WTC11 (cell line): ENCODE measurements around the gene ERICH4. TPM values are rescaled to one million over a fixed set of nuclear protein-coding genes. Genes with fewer than 3 reads are reported as not detected.
"Not testable (repeated sequence)": the region's sequence is repeated elsewhere in the genome, so short reads cannot be mapped to it uniquely, and the experiment has no call there.

Experiments
- ATAC-seq: fragments of 200-7000 bp; cut with Tn5 transposase; 2 replicates; pipeline ENCODE4 v1.10.0; 2021; ENCODE audit warnings: mild to moderate bottlenecking, moderate library complexity
- CTCF ChIA-PET: fragments of 300-600 bp; sonication (Branson Sonifier 250); formaldehyde crosslinking; loops from one replicate; lab custom pipeline; 2021; ENCODE audit warnings: antibody characterized with exemption; lab: Charles Lee
- POLR2A ChIA-PET: fragments of 350-600 bp; sonication (Branson Sonifier 250); formaldehyde crosslinking; loops from one replicate; lab custom pipeline; 2021; ENCODE audit warnings: antibody characterized with exemption; lab: Charles Lee
- DNase-seq: peaks from one replicate; pipeline ENCODE4 v3.0.0; 2021; ENCODE audit warnings: low spot score
- H3K27ac Mint-ChIP-seq: 2 replicates; pipeline ENCODE4 v1.8.0; 2021; ENCODE audit warnings: mixed read lengths
- H3K27me3 Mint-ChIP-seq: 2 replicates; pipeline ENCODE4 v1.8.0; 2021; ENCODE audit warnings: low read depth, mild to moderate bottlenecking, moderate library complexity, mixed read lengths
- H3K36me3 Mint-ChIP-seq: 2 replicates; pipeline ENCODE4 v1.8.0; 2021; ENCODE audit warnings: mixed read lengths
- H3K4me1 Mint-ChIP-seq: 2 replicates; pipeline ENCODE4 v1.8.0; 2022; ENCODE audit warnings: mixed read lengths
- H3K4me3 Mint-ChIP-seq: 2 replicates; pipeline ENCODE4 v1.8.0; 2021; ENCODE audit warnings: mild to moderate bottlenecking, moderate library complexity, mixed read lengths
- H3K9me3 Mint-ChIP-seq: 2 replicates; pipeline ENCODE4 v1.8.0; 2021; ENCODE audit warnings: mixed read lengths
- ELF4 ChIP-seq: sonication (generic); formaldehyde crosslinking; IDR thresholded peaks from 2 replicates; pipeline ENCODE4 v1.8.1; 2022; ENCODE audit warnings: low read depth, mild to moderate bottlenecking, moderate library complexity, missing genetic modification reagents
- NFE2L1 ChIP-seq: sonication (generic); formaldehyde crosslinking; IDR thresholded peaks from 2 replicates; pipeline ENCODE4 v1.8.1; 2023; ENCODE audit warnings: missing genetic modification reagents
- NFYB ChIP-seq: sonication (generic); formaldehyde crosslinking; conservative IDR thresholded peaks from 2 replicates; pipeline ENCODE4 v1.8.0; 2022; ENCODE audit warnings: low read depth, missing genetic modification reagents
- TEAD1 ChIP-seq: sonication (generic); formaldehyde crosslinking; IDR thresholded peaks from 2 replicates; pipeline ENCODE4 v1.8.0; 2022; ENCODE audit warnings: mild to moderate bottlenecking, missing genetic modification reagents
- TEAD4 ChIP-seq: sonication (generic); formaldehyde crosslinking; IDR thresholded peaks from 2 replicates; pipeline ENCODE4 v1.8.0; 2022; ENCODE audit warnings: mild to moderate bottlenecking, missing genetic modification reagents
- TP53 ChIP-seq: sonication (generic); formaldehyde crosslinking; IDR thresholded peaks from 2 replicates; pipeline ENCODE4 v1.8.1; 2023; ENCODE audit warnings: mild to moderate bottlenecking, missing genetic modification reagents
- ZNF263 ChIP-seq: sonication (generic); formaldehyde crosslinking; IDR thresholded peaks from 2 replicates; pipeline ENCODE4 v1.8.1; 2022; ENCODE audit warnings: low read depth, mild to moderate bottlenecking, moderate library complexity, missing genetic modification reagents
- ZNF416 ChIP-seq: fragments of 250-450 bp; sonication (Bioruptor Pico); IDR thresholded peaks from 2 replicates; pipeline ENCODE4 v1.9.0; 2021; ENCODE audit warnings: mild to moderate bottlenecking, inconsistent platforms
- total RNA-seq: library from RNA; stranded (reverse); gene quantifications from 3 replicates; pipeline ENCODE4 v1.2.3, GENCODE V29; 2021
- TF ChIP-seq, protein P1 (sequence below): fragments of 250-450 bp; sonication (Bioruptor Pico); IDR thresholded peaks from 2 replicates; pipeline ENCODE4 v1.9.0; 2021; ENCODE audit warnings: moderate library complexity, mild to moderate bottlenecking, inconsistent platforms, borderline replicate concordance
- TF ChIP-seq, protein P2 (sequence below): fragments of 250-450 bp; sonication (Bioruptor Pico); IDR thresholded peaks from 2 replicates; pipeline ENCODE4 v2.1.2; 2022; ENCODE audit warnings: mild to moderate bottlenecking, moderate library complexity
- TF ChIP-seq, protein P3 (sequence below): sonication (generic); formaldehyde crosslinking; IDR thresholded peaks from 2 replicates; pipeline ENCODE4 v1.8.1; 2023; ENCODE audit warnings: mild to moderate bottlenecking, missing genetic modification reagents
- TF ChIP-seq, protein P4 (sequence below): sonication (generic); formaldehyde crosslinking; IDR thresholded peaks from 2 replicates; pipeline ENCODE4 v1.8.0; 2023; ENCODE audit warnings: missing genetic modification reagents
- TF ChIP-seq, protein P5 (sequence below): fragments of 200-600 bp; IDR thresholded peaks from 2 replicates; pipeline ENCODE4 v1.8.0; 2022; ENCODE audit warnings: antibody characterized with exemption
- TF ChIP-seq, protein P6 (sequence below): sonication (generic); formaldehyde crosslinking; conservative IDR thresholded peaks from 2 replicates; pipeline ENCODE4 v1.8.1; 2023; ENCODE audit warnings: mild to moderate bottlenecking, low read depth, missing genetic modification reagents, moderate library complexity
- TF ChIP-seq, protein P7 (sequence below): sonication (generic); formaldehyde crosslinking; IDR thresholded peaks from 2 replicates; pipeline ENCODE4 v1.8.1; 2022; ENCODE audit warnings: low read depth, mild to moderate bottlenecking, moderate library complexity, missing genetic modification reagents, borderline replicate concordance
- TF ChIP-seq, protein P8 (sequence below): sonication (generic); formaldehyde crosslinking; IDR thresholded peaks from 2 replicates; pipeline ENCODE4 v1.8.0; 2023; ENCODE audit warnings: missing genetic modification reagents, mild to moderate bottlenecking, borderline replicate concordance
- TF ChIP-seq, protein P9 (sequence below): sonication (generic); formaldehyde crosslinking; IDR thresholded peaks from 2 replicates; pipeline ENCODE4 v1.8.0; 2022; ENCODE audit warnings: mild to moderate bottlenecking, missing genetic modification reagents

Gene ERICH4
- total RNA-seq, 1 experiment from 2014 or later = 0.24 TPM

DNA sequence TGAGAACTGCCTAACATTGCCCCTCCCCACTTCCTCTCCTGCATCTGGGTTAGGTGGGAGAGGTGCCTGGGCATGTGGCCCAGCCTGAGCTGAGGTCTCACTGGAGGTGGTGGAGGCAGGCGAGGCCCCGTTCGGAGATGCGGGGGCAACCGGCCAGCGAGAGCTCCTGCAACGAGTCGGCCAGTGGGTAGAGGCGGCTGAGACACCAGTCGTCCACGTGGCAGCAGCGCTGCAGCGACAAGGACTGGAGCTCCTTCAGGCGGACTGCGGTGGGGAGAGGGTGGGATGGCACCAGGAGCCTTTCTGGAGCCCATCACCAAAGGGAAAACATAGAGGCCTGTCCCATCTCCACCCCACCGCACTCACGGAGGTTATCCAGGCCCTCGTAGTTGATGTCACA, 9.8 kb upstream of the ERICH4 start:
- no peak for ATAC-seq
- TF ChIP-seq, protein P1, sequence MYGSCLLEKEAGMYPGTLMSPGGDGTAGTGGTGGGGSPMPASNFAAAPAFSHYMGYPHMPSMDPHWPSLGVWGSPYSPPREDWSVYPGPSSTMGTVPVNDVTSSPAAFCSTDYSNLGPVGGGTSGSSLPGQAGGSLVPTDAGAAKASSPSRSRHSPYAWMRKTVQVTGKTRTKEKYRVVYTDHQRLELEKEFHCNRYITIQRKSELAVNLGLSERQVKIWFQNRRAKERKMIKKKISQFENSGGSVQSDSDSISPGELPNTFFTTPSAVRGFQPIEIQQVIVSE (CRISPR knock-in tag) = no peak
- TF ChIP-seq, all 79 proteins: peak for 0
- no peaks in the 10 kb centered on the region; the same call in 1 of the 2 replicates for H3K27me3 Mint-ChIP-seq
- no peak overlapping the region for H3K4me3 Mint-ChIP-seq
- H3K36me3 Mint-ChIP-seq = peaks cover 25% of the 10 kb centered on the region
- peak overlapping the region; percentile 19; the same call in 1 of the 2 replicates for H3K27ac Mint-ChIP-seq
- CTCF ChIA-PET = interaction anchor here (0.6 to 1.0 kb wide), 2 partner anchors 10 to 131 kb away, joined by 3 to 4 read pairs; no protein-coding TSS in a partner anchor
- POLR2A ChIA-PET = no interaction called here
- no peaks in the 10 kb centered on the region for H3K9me3 Mint-ChIP-seq
- H3K4me1 Mint-ChIP-seq = peaks cover 11% of the 10 kb centered on the region
- no peak for DNase-seq

DNA sequence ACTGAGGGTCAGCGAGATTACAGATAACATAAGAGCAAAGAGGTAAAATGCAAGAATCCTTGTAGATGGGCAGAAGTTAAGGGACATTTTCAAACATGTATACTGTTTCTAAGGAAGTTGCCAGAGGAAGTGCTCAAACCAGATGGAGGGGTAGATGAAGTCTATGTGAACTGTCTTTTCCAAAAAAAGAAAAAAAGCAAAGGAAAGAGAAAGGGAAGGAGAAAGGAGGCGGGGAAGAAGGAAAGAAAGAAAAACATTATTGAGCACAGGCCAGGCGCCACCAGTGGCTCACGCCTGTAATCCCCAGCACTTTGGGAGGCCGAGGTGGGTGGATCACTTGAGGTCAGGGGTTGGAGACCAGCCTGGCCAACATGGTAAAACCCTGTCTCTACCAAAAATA, 8.5 kb upstream of the ERICH4 start:
- TF ChIP-seq, protein P2, sequence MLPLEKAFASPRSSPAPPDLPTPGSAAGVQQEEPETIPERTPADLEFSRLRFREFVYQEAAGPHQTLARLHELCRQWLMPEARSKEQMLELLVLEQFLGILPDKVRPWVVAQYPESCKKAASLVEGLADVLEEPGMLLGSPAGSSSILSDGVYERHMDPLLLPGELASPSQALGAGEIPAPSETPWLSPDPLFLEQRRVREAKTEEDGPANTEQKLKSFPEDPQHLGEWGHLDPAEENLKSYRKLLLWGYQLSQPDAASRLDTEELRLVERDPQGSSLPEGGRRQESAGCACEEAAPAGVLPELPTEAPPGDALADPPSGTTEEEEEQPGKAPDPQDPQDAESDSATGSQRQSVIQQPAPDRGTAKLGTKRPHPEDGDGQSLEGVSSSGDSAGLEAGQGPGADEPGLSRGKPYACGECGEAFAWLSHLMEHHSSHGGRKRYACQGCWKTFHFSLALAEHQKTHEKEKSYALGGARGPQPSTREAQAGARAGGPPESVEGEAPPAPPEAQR = no peak
- TF ChIP-seq TEAD1 (CRISPR knock-in tag) (no peak), ZNF416 (CRISPR knock-in tag) (no peak), ELF4 (no peak), TEAD4 (CRISPR knock-in tag) (no peak), TP53 (CRISPR knock-in tag) (no peak), ZNF263 (CRISPR knock-in tag) (no peak), NFYB (no peak), NFE2L1 (no peak)
- TF ChIP-seq, protein P3, sequence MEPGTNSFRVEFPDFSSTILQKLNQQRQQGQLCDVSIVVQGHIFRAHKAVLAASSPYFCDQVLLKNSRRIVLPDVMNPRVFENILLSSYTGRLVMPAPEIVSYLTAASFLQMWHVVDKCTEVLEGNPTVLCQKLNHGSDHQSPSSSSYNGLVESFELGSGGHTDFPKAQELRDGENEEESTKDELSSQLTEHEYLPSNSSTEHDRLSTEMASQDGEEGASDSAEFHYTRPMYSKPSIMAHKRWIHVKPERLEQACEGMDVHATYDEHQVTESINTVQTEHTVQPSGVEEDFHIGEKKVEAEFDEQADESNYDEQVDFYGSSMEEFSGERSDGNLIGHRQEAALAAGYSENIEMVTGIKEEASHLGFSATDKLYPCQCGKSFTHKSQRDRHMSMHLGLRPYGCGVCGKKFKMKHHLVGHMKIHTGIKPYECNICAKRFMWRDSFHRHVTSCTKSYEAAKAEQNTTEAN (CRISPR knock-in tag) = no peak
- TF ChIP-seq, protein P4, sequence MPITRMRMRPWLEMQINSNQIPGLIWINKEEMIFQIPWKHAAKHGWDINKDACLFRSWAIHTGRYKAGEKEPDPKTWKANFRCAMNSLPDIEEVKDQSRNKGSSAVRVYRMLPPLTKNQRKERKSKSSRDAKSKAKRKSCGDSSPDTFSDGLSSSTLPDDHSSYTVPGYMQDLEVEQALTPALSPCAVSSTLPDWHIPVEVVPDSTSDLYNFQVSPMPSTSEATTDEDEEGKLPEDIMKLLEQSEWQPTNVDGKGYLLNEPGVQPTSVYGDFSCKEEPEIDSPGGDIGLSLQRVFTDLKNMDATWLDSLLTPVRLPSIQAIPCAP (CRISPR knock-in tag) = no peak
- TF ChIP-seq, protein P5, sequence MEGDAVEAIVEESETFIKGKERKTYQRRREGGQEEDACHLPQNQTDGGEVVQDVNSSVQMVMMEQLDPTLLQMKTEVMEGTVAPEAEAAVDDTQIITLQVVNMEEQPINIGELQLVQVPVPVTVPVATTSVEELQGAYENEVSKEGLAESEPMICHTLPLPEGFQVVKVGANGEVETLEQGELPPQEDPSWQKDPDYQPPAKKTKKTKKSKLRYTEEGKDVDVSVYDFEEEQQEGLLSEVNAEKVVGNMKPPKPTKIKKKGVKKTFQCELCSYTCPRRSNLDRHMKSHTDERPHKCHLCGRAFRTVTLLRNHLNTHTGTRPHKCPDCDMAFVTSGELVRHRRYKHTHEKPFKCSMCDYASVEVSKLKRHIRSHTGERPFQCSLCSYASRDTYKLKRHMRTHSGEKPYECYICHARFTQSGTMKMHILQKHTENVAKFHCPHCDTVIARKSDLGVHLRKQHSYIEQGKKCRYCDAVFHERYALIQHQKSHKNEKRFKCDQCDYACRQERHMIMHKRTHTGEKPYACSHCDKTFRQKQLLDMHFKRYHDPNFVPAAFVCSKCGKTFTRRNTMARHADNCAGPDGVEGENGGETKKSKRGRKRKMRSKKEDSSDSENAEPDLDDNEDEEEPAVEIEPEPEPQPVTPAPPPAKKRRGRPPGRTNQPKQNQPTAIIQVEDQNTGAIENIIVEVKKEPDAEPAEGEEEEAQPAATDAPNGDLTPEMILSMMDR = no peak
- TF ChIP-seq, protein P6, sequence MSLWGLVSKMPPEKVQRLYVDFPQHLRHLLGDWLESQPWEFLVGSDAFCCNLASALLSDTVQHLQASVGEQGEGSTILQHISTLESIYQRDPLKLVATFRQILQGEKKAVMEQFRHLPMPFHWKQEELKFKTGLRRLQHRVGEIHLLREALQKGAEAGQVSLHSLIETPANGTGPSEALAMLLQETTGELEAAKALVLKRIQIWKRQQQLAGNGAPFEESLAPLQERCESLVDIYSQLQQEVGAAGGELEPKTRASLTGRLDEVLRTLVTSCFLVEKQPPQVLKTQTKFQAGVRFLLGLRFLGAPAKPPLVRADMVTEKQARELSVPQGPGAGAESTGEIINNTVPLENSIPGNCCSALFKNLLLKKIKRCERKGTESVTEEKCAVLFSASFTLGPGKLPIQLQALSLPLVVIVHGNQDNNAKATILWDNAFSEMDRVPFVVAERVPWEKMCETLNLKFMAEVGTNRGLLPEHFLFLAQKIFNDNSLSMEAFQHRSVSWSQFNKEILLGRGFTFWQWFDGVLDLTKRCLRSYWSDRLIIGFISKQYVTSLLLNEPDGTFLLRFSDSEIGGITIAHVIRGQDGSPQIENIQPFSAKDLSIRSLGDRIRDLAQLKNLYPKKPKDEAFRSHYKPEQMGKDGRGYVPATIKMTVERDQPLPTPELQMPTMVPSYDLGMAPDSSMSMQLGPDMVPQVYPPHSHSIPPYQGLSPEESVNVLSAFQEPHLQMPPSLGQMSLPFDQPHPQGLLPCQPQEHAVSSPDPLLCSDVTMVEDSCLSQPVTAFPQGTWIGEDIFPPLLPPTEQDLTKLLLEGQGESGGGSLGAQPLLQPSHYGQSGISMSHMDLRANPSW (CRISPR knock-in tag) = no peak
- TF ChIP-seq, protein P7, sequence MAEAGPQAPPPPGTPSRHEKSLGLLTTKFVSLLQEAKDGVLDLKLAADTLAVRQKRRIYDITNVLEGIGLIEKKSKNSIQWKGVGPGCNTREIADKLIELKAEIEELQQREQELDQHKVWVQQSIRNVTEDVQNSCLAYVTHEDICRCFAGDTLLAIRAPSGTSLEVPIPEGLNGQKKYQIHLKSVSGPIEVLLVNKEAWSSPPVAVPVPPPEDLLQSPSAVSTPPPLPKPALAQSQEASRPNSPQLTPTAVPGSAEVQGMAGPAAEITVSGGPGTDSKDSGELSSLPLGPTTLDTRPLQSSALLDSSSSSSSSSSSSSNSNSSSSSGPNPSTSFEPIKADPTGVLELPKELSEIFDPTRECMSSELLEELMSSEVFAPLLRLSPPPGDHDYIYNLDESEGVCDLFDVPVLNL (CRISPR knock-in tag) = no peak
- TF ChIP-seq, protein P8, sequence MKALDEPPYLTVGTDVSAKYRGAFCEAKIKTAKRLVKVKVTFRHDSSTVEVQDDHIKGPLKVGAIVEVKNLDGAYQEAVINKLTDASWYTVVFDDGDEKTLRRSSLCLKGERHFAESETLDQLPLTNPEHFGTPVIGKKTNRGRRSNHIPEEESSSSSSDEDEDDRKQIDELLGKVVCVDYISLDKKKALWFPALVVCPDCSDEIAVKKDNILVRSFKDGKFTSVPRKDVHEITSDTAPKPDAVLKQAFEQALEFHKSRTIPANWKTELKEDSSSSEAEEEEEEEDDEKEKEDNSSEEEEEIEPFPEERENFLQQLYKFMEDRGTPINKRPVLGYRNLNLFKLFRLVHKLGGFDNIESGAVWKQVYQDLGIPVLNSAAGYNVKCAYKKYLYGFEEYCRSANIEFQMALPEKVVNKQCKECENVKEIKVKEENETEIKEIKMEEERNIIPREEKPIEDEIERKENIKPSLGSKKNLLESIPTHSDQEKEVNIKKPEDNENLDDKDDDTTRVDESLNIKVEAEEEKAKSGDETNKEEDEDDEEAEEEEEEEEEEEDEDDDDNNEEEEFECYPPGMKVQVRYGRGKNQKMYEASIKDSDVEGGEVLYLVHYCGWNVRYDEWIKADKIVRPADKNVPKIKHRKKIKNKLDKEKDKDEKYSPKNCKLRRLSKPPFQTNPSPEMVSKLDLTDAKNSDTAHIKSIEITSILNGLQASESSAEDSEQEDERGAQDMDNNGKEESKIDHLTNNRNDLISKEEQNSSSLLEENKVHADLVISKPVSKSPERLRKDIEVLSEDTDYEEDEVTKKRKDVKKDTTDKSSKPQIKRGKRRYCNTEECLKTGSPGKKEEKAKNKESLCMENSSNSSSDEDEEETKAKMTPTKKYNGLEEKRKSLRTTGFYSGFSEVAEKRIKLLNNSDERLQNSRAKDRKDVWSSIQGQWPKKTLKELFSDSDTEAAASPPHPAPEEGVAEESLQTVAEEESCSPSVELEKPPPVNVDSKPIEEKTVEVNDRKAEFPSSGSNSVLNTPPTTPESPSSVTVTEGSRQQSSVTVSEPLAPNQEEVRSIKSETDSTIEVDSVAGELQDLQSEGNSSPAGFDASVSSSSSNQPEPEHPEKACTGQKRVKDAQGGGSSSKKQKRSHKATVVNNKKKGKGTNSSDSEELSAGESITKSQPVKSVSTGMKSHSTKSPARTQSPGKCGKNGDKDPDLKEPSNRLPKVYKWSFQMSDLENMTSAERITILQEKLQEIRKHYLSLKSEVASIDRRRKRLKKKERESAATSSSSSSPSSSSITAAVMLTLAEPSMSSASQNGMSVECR (CRISPR knock-in tag) = no peak
- TF ChIP-seq, protein P9, sequence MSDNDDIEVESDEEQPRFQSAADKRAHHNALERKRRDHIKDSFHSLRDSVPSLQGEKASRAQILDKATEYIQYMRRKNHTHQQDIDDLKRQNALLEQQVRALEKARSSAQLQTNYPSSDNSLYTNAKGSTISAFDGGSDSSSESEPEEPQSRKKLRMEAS (CRISPR knock-in tag) = no peak
- TF ChIP-seq, all 79 proteins: peak for 0
- DNase-seq (no peak), ATAC-seq (no peak)
- no peaks in the 10 kb centered on the region; the same call in 1 of the 2 replicates for H3K27me3 Mint-ChIP-seq
- CTCF ChIA-PET = no interaction called here
- no peaks in the 10 kb centered on the region for H3K9me3 Mint-ChIP-seq
- H3K4me3 Mint-ChIP-seq = no peak overlapping the region
- H3K36me3 Mint-ChIP-seq = peaks cover 25% of the 10 kb centered on the region
- no peak overlapping the region for H3K27ac Mint-ChIP-seq
- peaks cover 5% of the 10 kb centered on the region for H3K4me1 Mint-ChIP-seq
- POLR2A ChIA-PET = no interaction called here

DNA sequence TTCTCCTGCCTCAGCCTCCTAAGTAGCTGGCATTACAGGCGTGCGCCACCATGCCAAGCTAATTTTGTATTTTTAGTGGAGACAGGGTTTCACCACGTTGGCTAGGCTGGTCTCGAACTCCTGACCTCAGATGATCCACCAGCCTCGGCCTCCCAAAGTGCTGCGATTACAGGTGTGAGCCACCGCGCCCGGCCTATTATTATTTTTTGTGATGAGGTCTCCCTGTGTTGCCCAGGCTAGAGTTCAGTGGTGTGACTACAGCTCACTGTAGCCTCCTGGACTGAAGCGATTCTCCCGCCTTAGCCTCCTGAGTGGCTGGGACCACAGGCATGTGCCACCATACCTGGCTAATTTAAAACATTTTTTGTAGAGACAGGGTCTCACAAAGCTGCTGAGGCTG, 7.6 kb upstream of the ERICH4 start:
- ATAC-seq, H3K4me3 Mint-ChIP-seq, H3K4me1 Mint-ChIP-seq, DNase-seq, H3K27ac Mint-ChIP-seq, H3K9me3 Mint-ChIP-seq, H3K27me3 Mint-ChIP-seq: not testable (repeated sequence)
- POLR2A ChIA-PET = interaction anchor here (0.6 kb wide), 1 partner anchor 54 kb away, joined by 4 read pairs; no protein-coding TSS in a partner anchor
- H3K36me3 Mint-ChIP-seq = peaks cover 25% of the 10 kb centered on the region
- CTCF ChIA-PET = interaction anchor here (1.0 to 1.3 kb wide), 2 partner anchors 12 to 128 kb away, joined by 3 to 7 read pairs; no protein-coding TSS in a partner anchor
